HEK293T (cell line): ENCODE results near the gene OSCP1.

Experiments
- ARNT ChIP-seq: fragments of 450-650 bp; IDR thresholded peaks from 2 replicates; pipeline ENCODE4 v1.6.1; 2017; ENCODE audit warnings: mild to moderate bottlenecking
- BHLHE40 ChIP-seq: fragments of 450-650 bp; IDR thresholded peaks from 2 replicates; pipeline ENCODE4 v1.6.1; 2016; ENCODE audit warnings: mild to moderate bottlenecking, moderate library complexity, borderline replicate concordance
- ELF4 ChIP-seq: fragments of 450-650 bp; IDR thresholded peaks from 2 replicates; pipeline ENCODE4 v1.6.1; 2017; ENCODE audit warnings: antibody characterized with exemption
- FOXM1 ChIP-seq: fragments of 450-650 bp; IDR thresholded peaks from 2 replicates; pipeline ENCODE4 v1.6.1; 2017; ENCODE audit warnings: mild to moderate bottlenecking, borderline replicate concordance
- SP1 ChIP-seq: fragments of 450-650 bp; IDR thresholded peaks from 2 replicates; pipeline ENCODE4 v1.6.1; 2017
- SUZ12 ChIP-seq: fragments of 450-650 bp; IDR thresholded peaks from 2 replicates; pipeline ENCODE4 v1.6.1; 2016; ENCODE audit warnings: mild to moderate bottlenecking

DNA sequence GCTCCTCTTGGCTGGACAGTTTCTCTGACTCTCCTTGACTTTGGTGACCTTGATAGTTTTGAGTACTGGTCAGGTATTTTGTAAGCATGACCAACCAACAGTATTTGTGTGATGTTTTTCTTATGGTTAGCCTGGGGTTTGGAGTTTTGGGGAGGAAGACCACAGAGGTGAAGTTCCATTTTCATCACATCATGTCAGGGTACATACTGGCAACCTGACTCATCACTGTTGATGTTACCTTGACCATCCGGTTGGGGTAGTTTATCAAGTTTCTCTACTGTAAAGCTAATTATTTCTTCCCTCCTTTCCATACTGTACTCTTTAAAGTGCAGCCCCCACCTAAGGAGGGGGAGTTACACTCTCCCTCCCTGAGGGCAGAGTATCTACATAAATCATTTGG lies 13.4 kb downstream of the OSCP1 start:
- TF ChIP-seq FOXM1 (no peak), BHLHE40 (no peak), SP1 (no peak), ELF4 (no peak), ARNT (no peak), SUZ12 (no peak)
